ENCODE measurements around the gene S100A7. TPM values are rescaled to one million over a fixed set of nuclear protein-coding genes. Genes with fewer than 3 reads are reported as not detected.

S100A7 gene
- total RNA-seq, 2 donors from 2014 or later: not detected

- Histone ChIP-seq H3K27me3 (no peaks in the 10 kb centered on the region), H3K4me3 (no peak overlapping the region), H3K36me3 (no peaks in the 10 kb centered on the region), H3K4me1 (no peaks in the 10 kb centered on the region), H3K27ac (no peak overlapping the region), H3K9me3 (no peaks in the 10 kb centered on the region), H3K9ac (ENCODE audit: low read depth in 2 of 2, low read length in 2 of 2) (no peak overlapping the region)
- TF ChIP-seq CTCF (IDR thresholded peaks at IDR 0.05): no peak
- intact Hi-C loops (cut with DNase I): no loop called here
- DNase-seq: no peak
Observed at GRCh38 chr1:153437236-153437635, 23.2 kb downstream of the S100A7 start.

- H3K9ac ChIP-seq (ENCODE audit: low read depth in 2 of 2, low read length in 2 of 2): no peak overlapping the region
- no peak overlapping the region for H3K4me3 ChIP-seq
- intact Hi-C loops (cut with DNase I): no loop called here
- no peaks in the 10 kb centered on the region for H3K36me3 ChIP-seq
- no peak for DNase-seq
- no peak overlapping the region for H3K27ac ChIP-seq
- H3K27me3 ChIP-seq: no peaks in the 10 kb centered on the region
- H3K9me3 ChIP-seq: no peaks in the 10 kb centered on the region
- no peak for TF ChIP-seq CTCF (IDR thresholded peaks at IDR 0.05)
- H3K4me1 ChIP-seq: no peaks in the 10 kb centered on the region
Observed at GRCh38 chr1:153434746-153435455, 25.6 kb downstream of the S100A7 start.

GRCh38 chr1:153432874-153433681 is 27.4 kb downstream of the S100A7 start:
- Histone ChIP-seq H3K36me3 (no peaks in the 10 kb centered on the region), H3K27me3 (no peaks in the 10 kb centered on the region), H3K4me3 (no peak overlapping the region), H3K27ac (no peak overlapping the region), H3K9ac (ENCODE audit: low read depth in 2 of 2, low read length in 2 of 2) (no peak overlapping the region), H3K4me1 (no peaks in the 10 kb centered on the region), H3K9me3 (no peaks in the 10 kb centered on the region)
- intact Hi-C loops (cut with DNase I): no loop called here
- DNase-seq: no peak
- TF ChIP-seq CTCF (IDR thresholded peaks at IDR 0.05): no peak

- no peak for TF ChIP-seq CTCF (IDR thresholded peaks at IDR 0.05)
- Histone ChIP-seq H3K4me1 (no peaks in the 10 kb centered on the region), H3K9ac (ENCODE audit: low read depth in 2 of 2, low read length in 2 of 2) (no peak overlapping the region), H3K27me3 (no peaks in the 10 kb centered on the region), H3K36me3 (no peaks in the 10 kb centered on the region), H3K9me3 (no peaks in the 10 kb centered on the region), H3K27ac (no peak overlapping the region), H3K4me3 (no peak overlapping the region)
- no peak for DNase-seq
- intact Hi-C loops (cut with DNase I): no loop called here
Observed at GRCh38 chr1:153431928-153432327, 28.5 kb downstream of the S100A7 start.

GRCh38 chr1:153431427-153431826 is 29.0 kb downstream of the S100A7 start:
- no peak for TF ChIP-seq CTCF (IDR thresholded peaks at IDR 0.05)
- DNase-seq: no peak
- intact Hi-C loops (cut with DNase I): no loop called here
- no peak overlapping the region for H3K9ac ChIP-seq (ENCODE audit: low read depth in 2 of 2, low read length in 2 of 2)
- no peaks in the 10 kb centered on the region for H3K9me3 ChIP-seq
- no peaks in the 10 kb centered on the region for H3K27me3 ChIP-seq
- no peak overlapping the region for H3K4me3 ChIP-seq
- no peaks in the 10 kb centered on the region for H3K36me3 ChIP-seq
- H3K27ac ChIP-seq: no peak overlapping the region
- no peaks in the 10 kb centered on the region for H3K4me1 ChIP-seq
